Sigmoid colon (tissue), 7 donors: Measurements from ENCODE around the gene PRDX4. TPM values are rescaled to one million over a fixed set of nuclear protein-coding genes. Genes with fewer than 3 reads are reported as not detected.

Source experiments
- DNase-seq: peaks from one replicate; pipeline ENCODE4 v3.0.0-alpha.2; 2019
- H3K27ac ChIP-seq, 4 donors: fragments of 200-600 bp; sonication (generic); one replicate each; pipeline ENCODE4 v1.5.1; 2016 to 2019; ENCODE audit warnings: mild to moderate bottlenecking in 1 of 4
- H3K27me3 ChIP-seq, 3 donors: fragments of 200-600 bp; sonication (generic); one replicate each; pipeline ENCODE4 v1.5.1; 2019; ENCODE audit warnings: mild to moderate bottlenecking in 1 of 3
- H3K36me3 ChIP-seq, 4 donors: fragments of 200-600 bp; sonication (generic); one replicate each; pipeline ENCODE4 v1.5.1; 2016 to 2019
- H3K4me1 ChIP-seq, 4 donors: fragments of 200-600 bp; sonication (generic); one replicate each; pipeline ENCODE4 v1.5.1; 2017 to 2019
- H3K4me3 ChIP-seq, 4 donors: fragments of 200-600 bp; sonication (generic); one replicate each; pipeline ENCODE4 v1.5.1; 2017 to 2019; ENCODE audit warnings: mild to moderate bottlenecking in 2 of 4, moderate library complexity in 1 of 4
- H3K9me3 ChIP-seq, 4 donors: fragments of 200-600 bp in 3 of 4; sonication (generic) in 3 of 4; one replicate each; pipeline versions ENCODE4 v1.5.1 to v1.6.1; 2013 to 2019
- CTCF ChIP-seq, 4 experiments: fragments of 450-650 bp in 3 of 4; fragments of 200-600 bp in 1 of 4; IDR thresholded peaks; one replicate each; pipeline ENCODE4 v1.5.1; 2016 to 2019; ENCODE audit warnings: antibody characterized with exemption in 4 of 4, mild to moderate bottlenecking in 3 of 4, moderate library complexity in 2 of 4
- EP300 ChIP-seq, 4 donors: sonication (generic); formaldehyde crosslinking; IDR thresholded peaks; one replicate each; pipeline ENCODE4 v1.6.1; 2017; ENCODE audit warnings: antibody characterized with exemption in 4 of 4
- POLR2A ChIP-seq, 2 donors: fragments of 450-650 bp; IDR thresholded peaks; one replicate each; pipeline ENCODE4 v1.6.1; 2016; ENCODE audit warnings: antibody characterized with exemption in 2 of 2, mild to moderate bottlenecking in 2 of 2, moderate library complexity in 2 of 2
- POLR2AphosphoS5 ChIP-seq, 4 donors: sonication (generic); formaldehyde crosslinking; IDR thresholded peaks; one replicate each; pipeline ENCODE4 v1.6.1; 2017; ENCODE audit warnings: antibody characterized with exemption in 4 of 4
- WGBS, 2 donors: extraction: QIAGEN DNeasy Blood & Tissue Kit; methylation state at CpG; one replicate each; pipeline ENCODE4 v1.1.7; 2013; 5-methylcytosine and 5-hydroxymethylcytosine counted together
- intact Hi-C: fragments of 100-400 bp; cut with DNase I; formaldehyde crosslinking; loops from one replicate; pipeline ENCODE4 v1.15.1; 2023
- polyA plus RNA-seq, 3 donors: library from polyadenylated mRNA; stranded (reverse); fragments of 200-250 nt; gene quantifications; one replicate each; pipeline ENCODE4 v1.2.3, GENCODE V29; 2013
- total RNA-seq, 4 donors: library from RNA; depleted of rRNA; stranded (reverse); fragments of >200 nt; gene quantifications; one replicate each; pipeline ENCODE4 v1.1.0, GENCODE V29; 2016
- donor health status: healthy with polysubstance abuse.
- donor health status: Bipolar disorder and iron deficiency.
- donor health status: healthy.

Gene PRDX4
- total and polyA plus RNA-seq, 7 donors = 21.6 to 92.8 (median 55.7) TPM

GRCh38 chrX:23660766-23661132, 6.5 kb upstream of the PRDX4 start:
- no peaks in the 10 kb centered on the region for H3K9me3 ChIP-seq
- no peak overlapping the region for H3K4me3 ChIP-seq
- H3K36me3 ChIP-seq = no peaks in the 10 kb centered on the region
- 89 to 96% methylated on average over 2 of the region's 2 CpGs for WGBS, 2 donors
- no peaks in the 10 kb centered on the region for H3K27me3 ChIP-seq
- TF ChIP-seq POLR2A (IDR thresholded peaks at IDR 0.05) (no peak), POLR2AphosphoS5 (IDR thresholded peaks at IDR 0.05) (no peak), CTCF (IDR thresholded peaks at IDR 0.05) (no peak), EP300 (IDR thresholded peaks at IDR 0.05) (no peak)
- H3K4me1 ChIP-seq = no peaks in the 10 kb centered on the region
- H3K27ac ChIP-seq = no peak overlapping the region
- no peak for DNase-seq
- intact Hi-C loops = loop anchor here (10.0 kb wide), 1 partner anchor 244 kb away; the partner anchor contains the start of genes APOO and CXorf58

- Histone ChIP-seq H3K9me3 (no peaks in the 10 kb centered on the region), H3K27me3 (no peaks in the 10 kb centered on the region), H3K4me3 (no peak overlapping the region), H3K4me1 (peaks cover 0 to 4% (median 0%) of the 10 kb centered on the region in 4 donors), H3K36me3 (no peaks in the 10 kb centered on the region), H3K27ac (no peak overlapping the region)
- intact Hi-C loops = loop anchor here (10.0 kb wide), 1 partner anchor 243 kb away; the partner anchor contains the start of genes APOO and CXorf58
- 77 to 80% methylated on average over 1 of the region's 1 CpG for WGBS, 2 donors
- no peak for DNase-seq
- TF ChIP-seq POLR2AphosphoS5 (IDR thresholded peaks at IDR 0.05) (no peak), CTCF (IDR thresholded peaks at IDR 0.05) (no peak), POLR2A (IDR thresholded peaks at IDR 0.05) (no peak), EP300 (IDR thresholded peaks at IDR 0.05) (no peak)
Measured at GRCh38 chrX:23661671-23662070, 5.6 kb upstream of the PRDX4 start.

GRCh38 chrX:23662187-23662586, 5.1 kb upstream of the PRDX4 start:
- peaks cover 0 to 6% (median 0%) of the 10 kb centered on the region in 4 donors for H3K4me1 ChIP-seq
- no peak overlapping the region for H3K4me3 ChIP-seq
- WGBS, 2 donors = 50 to 54% methylated on average over 3 of the region's 3 CpGs
- no peak for DNase-seq
- no peaks in the 10 kb centered on the region for H3K27me3 ChIP-seq
- no peaks in the 10 kb centered on the region for H3K36me3 ChIP-seq
- no peaks in the 10 kb centered on the region for H3K9me3 ChIP-seq
- H3K27ac ChIP-seq = no peak overlapping the region
- intact Hi-C loops = loop anchor here (10.0 kb wide), 1 partner anchor 243 kb away; the partner anchor contains the start of genes APOO and CXorf58
- TF ChIP-seq POLR2A (IDR thresholded peaks at IDR 0.05) = no peak
- no peak for TF ChIP-seq POLR2AphosphoS5 (IDR thresholded peaks at IDR 0.05)
- no peak for TF ChIP-seq CTCF (IDR thresholded peaks at IDR 0.05)

- H3K9me3 ChIP-seq = no peaks in the 10 kb centered on the region
- no peaks in the 10 kb centered on the region for H3K27me3 ChIP-seq
- H3K4me1 ChIP-seq = peaks cover 0 to 6% (median 0%) of the 10 kb centered on the region in 4 donors
- 58 to 94% methylated on average over 1 of the region's 1 CpG for WGBS, 2 donors
- TF ChIP-seq POLR2A (IDR thresholded peaks at IDR 0.05) (no peak), CTCF (IDR thresholded peaks at IDR 0.05) (no peak), POLR2AphosphoS5 (IDR thresholded peaks at IDR 0.05) (no peak), EP300 (IDR thresholded peaks at IDR 0.05) (no peak)
- H3K4me3 ChIP-seq = no peak overlapping the region
- no peaks in the 10 kb centered on the region for H3K36me3 ChIP-seq
- no peak overlapping the region for H3K27ac ChIP-seq
- no peak for DNase-seq
- intact Hi-C loops = loop anchor here (10.0 kb wide), 1 partner anchor 242 kb away; the partner anchor contains the start of genes APOO and CXorf58
Measured at GRCh38 chrX:23662853-23663252, 4.4 kb upstream of the PRDX4 start.

- no peak overlapping the region for H3K27ac ChIP-seq
- intact Hi-C loops = loop anchor here (10.0 kb wide), 1 partner anchor 240 kb away; the partner anchor contains the start of genes APOO and CXorf58
Measured at GRCh38 chrX:23664496-23664895, 2.8 kb upstream of the PRDX4 start.

More at GRCh38 chrX:23664496-23664895, 2.8 kb upstream of the PRDX4 start:
- H3K9me3 ChIP-seq = no peaks in the 10 kb centered on the region
- peaks cover 0 to 16% (median 2%) of the 10 kb centered on the region in 4 donors for H3K4me1 ChIP-seq
- no peaks in the 10 kb centered on the region for H3K36me3 ChIP-seq
- WGBS, 2 donors = 96 to 98% methylated on average over 10 of the region's 10 CpGs
- H3K4me3 ChIP-seq = no peak overlapping the region
- TF ChIP-seq POLR2A (IDR thresholded peaks at IDR 0.05) (no peak), CTCF (IDR thresholded peaks at IDR 0.05) (no peak), EP300 (IDR thresholded peaks at IDR 0.05) (no peak), POLR2AphosphoS5 (IDR thresholded peaks at IDR 0.05) (no peak)
- no peaks in the 10 kb centered on the region for H3K27me3 ChIP-seq
- no peak for DNase-seq
